ENCODE data around the gene LAMTOR2.

The LAMTOR2 gene

GRCh38 chr1:156099282-156099681 lies 44.7 kb downstream of the LAMTOR2 start:
- no peak for DNase-seq

- DNase-seq = no peak
These were observed 45.8 kb downstream of the LAMTOR2 start for GRCh38 chr1:156100205-156100995.

GRCh38 chr1:156101880-156102279 lies 47.3 kb downstream of the LAMTOR2 start:
- no peak for DNase-seq

- no peak for DNase-seq
These were observed 48.3 kb downstream of the LAMTOR2 start for GRCh38 chr1:156102633-156103511.

GRCh38 chr1:156103521-156103947 lies 49.0 kb downstream of the LAMTOR2 start:
- DNase-seq = no peak

- DNase-seq = no peak
These were observed 49.7 kb downstream of the LAMTOR2 start for GRCh38 chr1:156104065-156104810.

- no peak for DNase-seq
These were observed 50.6 kb downstream of the LAMTOR2 start for GRCh38 chr1:156104861-156105832.

GRCh38 chr1:156106624-156107488 lies 52.3 kb downstream of the LAMTOR2 start:
- DNase-seq = no peak

- no peak for DNase-seq
These were observed 53.5 kb downstream of the LAMTOR2 start for GRCh38 chr1:156108057-156108456.

Data from NK-92 treated with Interleukin-12 subunit alpha and Interleukin-12 subunit beta, amount 100 ng/mL, for 24 hours (cell line).